ENCODE data around the gene NT5DC1.

DNA sequence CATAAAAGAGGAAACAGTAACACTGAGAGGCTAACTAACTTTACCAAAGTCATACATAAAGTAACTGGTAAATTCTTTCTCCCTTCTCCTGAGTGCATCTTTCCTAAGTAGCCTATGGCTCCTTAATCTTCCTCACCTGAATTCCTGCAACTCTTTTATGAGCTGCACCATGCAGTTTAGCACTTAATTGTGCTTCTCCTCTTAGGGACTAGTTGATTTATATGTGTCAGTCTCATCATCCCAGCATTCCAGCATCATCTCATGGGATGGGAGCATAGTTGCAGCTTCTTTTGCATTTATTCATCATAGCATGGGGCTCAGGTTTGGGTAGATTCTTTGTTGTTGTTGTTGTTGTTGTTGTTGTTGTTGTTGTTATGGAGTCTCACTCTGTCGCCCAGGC, 182.5 kb downstream of the NT5DC1 start:
- TF ChIP-seq SMC3 (conservative IDR thresholded peaks at IDR 0.05; ENCODE audit: poor library complexity) (no peak), POLR2AphosphoS5 (IDR thresholded peaks at IDR 0.05) (no peak)
